Right forelimb (tissue), 1 donor: ENCODE measurements around the gene ONECUT2.
"Not testable (repeated sequence)": the region's sequence is repeated elsewhere in the genome, so short reads cannot be mapped to it uniquely, and the experiment has no call there.

Experiments used
- DNase-seq: peaks from one replicate; pipeline ENCODE4 v3.0.0-alpha.2; 2018

The ONECUT2 gene

DNA sequence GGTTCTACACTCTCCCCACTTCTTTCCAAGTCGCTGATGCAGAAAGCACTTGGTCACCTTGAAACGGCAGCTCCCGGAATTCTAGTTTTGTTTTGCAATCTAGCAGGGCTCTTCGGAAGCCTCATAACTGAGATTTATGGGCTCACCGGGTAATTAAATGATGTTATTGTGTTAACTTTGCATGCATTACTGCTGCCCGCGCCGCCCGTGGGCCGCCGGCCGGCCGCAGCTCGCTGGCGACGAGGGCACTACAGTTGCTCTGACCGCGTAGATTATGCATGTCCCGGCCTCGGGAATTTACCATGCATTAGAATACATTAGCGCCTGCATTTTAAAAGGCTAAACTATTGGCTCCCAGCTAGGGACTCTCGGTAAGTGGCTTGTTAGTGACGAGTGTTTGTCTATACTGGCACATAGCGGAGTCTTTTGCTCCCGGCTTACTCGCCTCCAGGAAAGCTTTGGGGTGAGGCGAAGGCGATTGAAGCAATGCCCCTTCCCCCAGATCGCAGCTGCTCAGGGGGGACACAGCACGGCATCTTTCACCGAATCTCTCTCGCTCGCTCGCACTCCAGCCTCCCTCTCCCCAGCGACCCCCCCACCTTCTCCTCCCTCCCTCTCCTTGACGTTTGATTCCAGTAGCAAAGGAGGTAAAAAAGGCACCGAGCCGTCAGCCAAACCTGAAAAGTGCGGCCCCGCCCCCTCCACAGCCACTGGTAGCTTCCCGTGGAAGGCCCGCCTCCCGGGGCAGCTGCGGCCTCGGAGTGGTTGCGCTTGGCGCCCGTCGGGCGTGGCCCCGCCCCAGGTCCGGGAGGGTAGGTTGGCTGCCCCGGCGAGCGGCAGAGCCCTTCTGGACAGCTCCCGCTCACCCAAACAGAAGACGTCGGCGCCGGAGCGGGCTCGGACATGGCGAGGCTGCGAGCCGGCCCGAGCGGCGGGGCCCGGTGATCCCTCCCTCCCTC is at the start of gene ONECUT2:
ONECUT2 (plus strand) TSS at position 839 of the 959 bp plus-strand sequence. CDS start 343 bp downstream, outside the sequence.
- peak; percentile 94 for DNase-seq

GRCh38 chr18:57389271-57389670 is 45.9 kb upstream of the ONECUT2 start:
- DNase-seq: no peak

DNA sequence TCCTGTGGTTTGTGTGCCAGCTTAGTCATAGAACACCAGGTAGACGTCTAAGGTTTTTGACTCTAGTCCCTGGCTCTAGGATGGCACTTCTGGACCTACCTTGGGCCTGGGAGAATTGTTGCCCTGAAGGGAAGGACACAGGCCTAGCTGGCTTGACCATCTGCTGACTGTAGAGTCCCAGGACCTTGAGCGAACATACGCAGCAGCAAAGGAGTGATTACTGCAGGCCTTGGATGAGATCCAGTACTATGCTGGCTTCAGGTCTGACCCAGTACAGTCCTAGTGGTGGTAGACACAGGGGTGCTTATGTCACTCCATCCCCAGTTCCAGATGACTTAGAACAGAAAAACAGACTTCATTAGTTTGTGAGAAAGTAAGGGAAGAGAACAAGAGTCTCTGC is 45.1 kb upstream of the ONECUT2 start:
- DNase-seq: no peak

GRCh38 chr18:57394749-57395148 is 40.4 kb upstream of the ONECUT2 start:
- not testable (repeated sequence) for DNase-seq

GRCh38 chr18:57396831-57397230 is 38.3 kb upstream of the ONECUT2 start:
- DNase-seq: not testable (repeated sequence)

GRCh38 chr18:57397440-57398132 is 37.6 kb upstream of the ONECUT2 start:
- no peak for DNase-seq

DNA sequence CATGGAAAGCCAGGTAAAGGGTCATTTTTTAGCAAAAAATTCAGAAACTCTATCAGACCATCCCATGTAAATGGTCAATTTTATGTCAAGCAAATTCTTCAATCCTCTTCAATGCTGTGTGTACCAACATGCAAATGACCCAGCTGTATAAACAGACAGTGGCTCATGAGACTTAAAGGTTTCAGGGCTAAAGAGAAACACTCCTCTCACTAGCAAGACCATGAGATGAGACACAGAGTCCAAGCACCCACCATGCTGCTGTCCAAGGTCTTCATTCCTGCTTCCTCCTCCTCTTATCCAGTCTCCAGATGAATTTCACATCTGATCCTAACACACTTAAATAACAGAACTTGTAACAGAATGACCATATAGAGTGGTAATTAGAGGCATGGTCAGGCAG is 30.8 kb upstream of the ONECUT2 start:
- no peak for DNase-seq

GRCh38 chr18:57409650-57410049 is 25.5 kb upstream of the ONECUT2 start:
- DNase-seq: no peak

DNA sequence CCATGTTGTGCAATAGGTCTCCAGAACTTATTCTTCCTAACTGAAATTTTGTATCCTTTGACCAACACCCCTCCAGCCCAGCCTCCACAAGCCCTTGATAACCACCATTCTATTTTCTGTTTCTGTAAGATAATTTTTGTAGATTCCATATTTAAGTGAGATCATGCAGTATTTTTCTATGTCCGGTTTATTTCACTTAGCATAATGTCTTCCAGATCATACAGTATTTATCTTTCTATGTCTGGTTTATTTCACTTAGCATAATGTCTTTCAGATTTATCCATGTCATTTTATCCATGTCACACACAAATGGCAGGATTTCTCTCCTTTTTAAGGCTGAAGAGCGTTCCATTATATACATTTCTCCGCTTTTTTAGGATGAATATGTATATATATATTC is 24.4 kb upstream of the ONECUT2 start:
- no peak for DNase-seq

DNA sequence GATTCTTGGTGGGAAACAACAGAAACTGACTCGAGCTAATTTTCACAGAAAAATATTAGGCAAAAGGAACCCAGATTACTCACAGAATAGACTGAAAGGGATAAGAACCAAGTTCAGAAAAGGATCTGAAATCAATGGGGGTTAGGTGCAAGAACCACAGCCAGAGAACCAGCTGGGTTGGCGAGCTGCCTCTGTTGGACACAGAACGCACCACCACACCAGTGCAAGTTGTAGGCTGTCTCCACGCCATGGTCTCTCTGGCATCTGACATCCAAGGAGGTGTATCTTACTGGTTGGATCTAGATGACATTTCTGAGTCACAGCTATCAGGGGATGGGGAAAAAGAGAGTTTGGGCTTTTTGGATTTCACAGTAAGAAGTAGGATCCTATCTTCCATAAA is 18.6 kb upstream of the ONECUT2 start:
- no peak for DNase-seq

DNA sequence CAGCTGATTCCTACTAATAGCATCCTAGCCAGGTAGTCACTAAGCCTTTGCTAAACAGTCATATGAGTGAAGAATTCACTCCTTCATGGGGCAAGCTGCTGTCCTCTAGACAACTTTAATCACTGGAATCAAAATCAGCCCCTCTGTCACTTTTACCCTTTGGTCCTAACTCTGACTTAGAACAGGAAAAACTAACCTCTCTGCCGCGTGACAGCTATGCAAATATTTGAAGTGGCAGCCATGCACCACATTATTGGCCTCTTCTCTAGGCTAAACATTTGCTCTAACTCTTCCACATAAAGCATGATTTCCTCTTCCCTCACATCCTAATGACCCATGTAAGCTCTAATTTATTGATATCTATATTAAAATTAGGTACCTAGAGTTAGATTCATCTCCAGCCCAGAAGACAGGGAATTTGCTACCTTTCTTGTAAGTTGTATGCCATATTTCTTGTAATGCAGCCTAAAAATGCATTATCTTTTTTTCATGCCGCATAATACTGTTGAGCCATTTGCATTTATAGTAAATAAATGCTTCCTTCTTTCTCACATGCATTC is 12.8 kb upstream of the ONECUT2 start:
- no peak for DNase-seq

DNA sequence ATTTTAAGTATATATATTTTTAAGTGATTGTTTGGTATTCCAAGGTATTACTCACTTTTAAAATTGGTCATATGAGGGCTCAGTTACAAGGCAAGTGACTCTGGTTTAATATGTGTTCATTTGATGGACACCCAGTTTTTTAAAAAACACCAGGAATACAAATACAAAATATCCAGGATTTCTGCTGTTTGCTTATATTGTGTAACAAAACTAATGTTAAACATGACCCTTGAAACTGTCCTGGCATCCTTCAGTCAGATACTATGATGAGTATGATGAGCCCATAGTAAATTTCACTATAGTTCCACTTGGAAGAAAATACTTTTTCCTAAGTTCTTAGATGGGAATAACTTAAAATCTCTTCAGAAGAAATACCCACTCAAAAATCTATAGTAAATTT is 11.4 kb upstream of the ONECUT2 start:
- DNase-seq: no peak

DNA sequence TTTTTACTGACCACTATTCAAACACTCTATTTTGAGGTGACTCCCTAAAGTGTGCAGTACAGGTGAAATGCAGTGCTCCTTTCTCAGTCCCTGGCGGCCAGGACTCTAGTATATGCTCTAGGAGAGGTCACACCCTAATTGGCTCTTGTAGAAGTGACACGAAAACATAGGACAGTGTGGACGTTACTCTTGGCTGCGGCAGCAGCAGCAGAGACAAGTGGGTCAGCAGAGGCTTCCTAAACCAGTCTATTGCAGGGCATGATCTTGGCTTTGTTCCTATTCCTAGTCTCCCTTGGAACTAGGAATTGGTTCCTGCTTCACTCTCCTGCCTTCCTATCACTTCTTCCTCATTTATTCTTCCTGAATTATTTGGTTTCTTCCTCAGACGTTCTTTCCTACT is 10.1 kb upstream of the ONECUT2 start:
- DNase-seq: no peak

DNA sequence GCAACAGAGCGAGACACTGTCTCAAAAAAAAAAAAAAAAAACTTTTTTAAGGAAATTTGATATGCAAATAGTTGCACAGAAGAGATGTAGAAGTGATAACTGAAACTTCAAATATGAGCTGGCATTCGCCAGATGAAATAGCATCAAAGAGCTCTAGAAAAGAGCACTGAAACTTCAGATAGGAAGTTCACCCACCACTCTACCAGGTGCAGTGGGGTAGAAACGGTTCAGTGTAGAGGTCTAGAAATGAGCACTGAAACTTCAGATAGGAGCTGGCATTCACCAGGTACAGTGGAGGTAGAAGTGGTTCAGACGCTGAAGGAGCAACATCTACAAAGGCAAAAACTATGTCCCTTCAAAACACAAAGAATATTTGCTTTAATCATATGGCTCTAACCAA is 9.0 kb upstream of the ONECUT2 start:
- no peak for DNase-seq

DNA sequence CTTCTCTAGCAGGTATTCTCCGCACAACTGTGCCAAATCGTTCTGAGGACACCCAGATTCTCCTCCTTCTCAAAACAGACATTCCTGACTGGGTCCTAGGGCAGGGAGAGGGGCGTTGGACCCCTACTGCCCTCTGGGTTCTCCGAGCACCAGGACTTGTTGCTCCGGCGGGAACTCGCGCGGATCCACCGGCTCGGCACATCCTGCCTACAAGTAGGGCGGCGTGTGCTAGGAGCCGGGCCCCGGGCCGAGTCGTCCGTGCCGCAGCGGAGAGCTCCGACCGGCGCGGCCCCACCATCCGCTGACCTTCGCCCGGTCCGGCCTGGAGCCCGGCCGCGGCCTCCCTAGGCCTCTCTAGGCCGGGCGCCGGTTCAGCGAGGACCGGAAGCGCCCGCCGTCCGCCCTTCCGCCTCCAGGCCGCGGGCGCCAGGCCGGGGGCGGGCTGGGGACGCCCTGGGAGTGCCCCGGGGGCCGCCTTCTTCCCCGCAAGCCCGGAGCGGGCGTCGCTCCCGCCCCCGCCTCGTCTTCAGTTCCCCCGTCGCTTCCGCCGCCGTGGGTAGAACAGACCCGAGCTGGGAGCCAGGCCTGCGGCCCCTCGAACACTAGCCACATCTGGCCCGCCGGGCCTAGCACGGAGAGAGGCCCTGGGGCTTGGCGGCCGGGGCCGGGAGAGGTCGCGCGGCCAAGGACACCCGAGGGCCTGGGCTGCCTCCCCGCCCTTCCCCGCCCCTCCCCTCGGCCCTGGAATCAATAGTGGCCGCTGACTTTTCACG is 7.6 kb upstream of the ONECUT2 start:
- DNase-seq: peak; percentile 44

DNA sequence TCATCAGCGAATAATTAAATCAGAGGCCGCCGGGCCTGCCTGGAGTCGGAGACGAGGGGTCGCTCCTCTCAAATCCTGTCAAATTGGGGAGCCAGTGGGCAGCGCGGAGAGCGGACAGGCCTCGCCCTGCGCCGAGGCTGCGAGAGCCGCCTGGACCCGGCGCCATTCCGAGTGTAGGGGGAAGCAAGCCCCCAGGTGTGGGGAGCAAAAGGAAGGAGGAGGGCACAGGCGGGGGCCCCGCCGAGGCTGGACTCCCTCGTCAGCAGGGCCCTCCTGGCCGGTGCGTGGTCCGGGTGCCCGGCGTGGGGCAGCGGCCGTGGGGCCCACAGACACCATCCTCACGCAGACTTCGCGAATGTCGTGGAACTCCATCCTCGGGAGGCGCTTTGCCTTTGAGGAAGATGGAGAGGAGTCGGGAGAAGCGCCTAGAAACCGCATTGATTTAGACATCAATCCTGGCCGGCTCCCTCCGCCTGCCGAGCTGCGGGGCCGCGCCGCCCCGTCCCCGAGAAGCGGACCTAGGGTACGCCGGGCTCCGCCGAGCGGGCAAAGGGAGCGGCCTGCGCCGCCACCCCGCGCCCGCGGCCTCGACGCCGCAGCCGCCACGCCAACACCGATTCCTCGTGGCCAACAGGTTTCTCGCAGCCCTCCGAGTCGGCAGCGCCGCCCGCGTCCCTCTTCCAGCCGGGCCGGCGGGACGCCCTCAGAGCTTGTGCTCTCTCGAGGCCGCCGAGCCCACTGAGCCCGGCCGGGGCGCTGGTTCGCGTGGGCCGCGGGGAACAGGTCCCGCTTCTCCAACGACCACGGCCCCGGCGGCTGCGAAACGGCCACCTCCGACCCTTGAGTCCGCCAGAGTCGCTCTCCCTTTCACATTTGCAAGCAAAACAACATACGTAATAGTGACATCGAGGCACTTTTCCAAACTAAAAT is 6.7 kb upstream of the ONECUT2 start:
- DNase-seq: peak; percentile 47

GRCh38 chr18:57429167-57430078 is 5.8 kb upstream of the ONECUT2 start:
- DNase-seq: no peak

DNA sequence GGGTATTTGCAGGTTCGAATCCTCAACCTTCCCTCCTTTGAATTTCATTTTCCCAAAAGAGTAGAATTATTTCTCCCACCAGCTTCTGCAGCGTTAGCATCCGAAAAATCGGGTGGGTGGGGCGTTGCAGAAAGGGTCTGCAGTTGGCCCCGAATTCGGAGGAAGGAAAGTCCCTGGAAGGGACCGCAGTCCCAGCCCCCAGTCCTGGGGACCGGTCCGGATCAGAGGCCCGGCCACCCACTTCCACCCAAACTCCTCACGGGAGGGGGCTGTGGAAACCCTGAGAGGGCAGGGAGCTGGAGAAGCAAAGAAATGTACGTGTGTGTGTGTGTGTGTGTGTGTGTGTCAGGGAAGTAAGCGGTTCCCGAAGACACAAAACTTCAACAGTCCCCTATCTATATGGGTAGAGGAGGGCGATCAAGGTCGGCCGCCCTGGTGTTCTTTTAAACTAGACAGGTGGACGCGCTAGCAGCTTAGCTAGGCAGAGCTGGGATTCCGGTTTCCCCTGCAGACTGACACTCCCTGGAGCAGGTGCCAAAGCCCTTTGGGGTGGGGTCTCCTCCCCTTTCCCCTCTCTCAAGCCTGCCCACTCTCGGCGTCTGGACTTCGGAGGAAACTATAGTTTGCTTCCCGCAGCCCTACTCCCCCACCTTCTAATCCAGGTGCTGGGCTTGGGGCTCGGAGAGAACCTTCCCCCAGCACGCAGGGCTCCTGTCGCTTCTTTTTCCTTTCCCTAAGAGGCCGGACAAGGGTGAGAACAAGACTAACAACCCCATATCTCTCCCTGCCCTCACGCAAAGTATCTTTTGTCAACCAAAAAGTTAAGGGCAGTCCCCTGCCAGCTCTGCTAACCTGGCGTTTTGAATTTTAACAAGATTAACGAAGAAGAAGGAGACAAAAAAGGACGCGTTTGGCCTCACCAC is 4.8 kb upstream of the ONECUT2 start:
- DNase-seq: peak; percentile 52

DNA sequence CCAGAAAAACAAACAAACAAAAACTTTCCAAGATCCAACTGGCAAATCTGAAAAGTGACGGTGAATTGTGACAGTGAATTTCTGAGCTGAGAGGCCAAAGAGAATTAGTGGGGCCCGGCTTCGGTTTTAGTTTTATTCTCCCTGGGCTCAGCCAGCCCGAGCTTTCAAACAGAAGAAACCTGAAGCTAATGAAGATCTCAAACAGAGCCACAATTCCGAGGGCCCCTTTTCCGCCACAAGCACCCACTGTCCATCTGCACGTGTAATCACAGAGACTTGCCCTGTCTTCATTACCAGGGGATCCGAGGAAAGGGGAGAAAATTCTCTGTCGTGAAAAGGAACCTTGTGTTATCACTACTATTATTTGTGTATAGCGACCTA is 4.2 kb upstream of the ONECUT2 start:
- DNase-seq: no peak
